Cardiac muscle cell (in vitro differentiated cells and primary cell): Measurements from ENCODE around the gene NKX1-2. TPM values are rescaled to one million over a fixed set of nuclear protein-coding genes. Genes with fewer than 3 reads are reported as not detected.
"Not testable (repeated sequence)": the region's sequence is repeated elsewhere in the genome, so short reads cannot be mapped to it uniquely, and the experiment has no call there.

Source experiments
- DNase-seq, 2 donors: peaks; one replicate each; pipeline versions ENCODE4 v3.0.0 to v3.0.0-alpha.2; 2010 to 2017; ENCODE audit warnings: low read depth in 1 of 2, low spot score in 1 of 2
- H3K27ac ChIP-seq: fragments of 200-600 bp; sonication (generic); 2 replicates; pipeline ENCODE4 v1.5.1; 2016
- H3K27me3 ChIP-seq: fragments of 200-600 bp; sonication (generic); 2 replicates; pipeline ENCODE4 v1.6.0; 2016; ENCODE audit warnings: control low read depth
- H3K36me3 ChIP-seq: fragments of 200-600 bp; sonication (generic); 2 replicates; pipeline ENCODE4 v1.5.1; 2016; ENCODE audit warnings: control low read depth
- H3K4me1 ChIP-seq: fragments of 200-600 bp; sonication (generic); 2 replicates; pipeline ENCODE4 v1.8.1; 2017; ENCODE audit warnings: low read depth, mild to moderate bottlenecking, mixed run types
- H3K4me3 ChIP-seq: fragments of 200-600 bp; sonication (generic); 2 replicates; pipeline ENCODE4 v1.5.1; 2016; ENCODE audit warnings: mild to moderate bottlenecking
- H3K9me3 ChIP-seq: fragments of 200-600 bp; sonication (generic); 2 replicates; pipeline ENCODE4 v1.5.1; 2017; ENCODE audit warnings: low read depth, mild to moderate bottlenecking, control low read depth
- polyA plus RNA-seq: library from polyadenylated mRNA; unstranded; fragments of >200 nt; fragmentation: Nextera tagmentation; extraction: Ambion mirVana; gene quantifications from 2 replicates; pipeline ENCODE4 v1.2.1, GENCODE V29; 2016
- total RNA-seq: library from RNA; depleted of rRNA; stranded (reverse); fragments of >200 nt; gene quantifications from 2 replicates; pipeline ENCODE4 v1.2.3, GENCODE V29; 2016
- TF ChIP-seq, protein P1 (sequence below): IDR thresholded peaks from 2 replicates; pipeline ENCODE4 v1.5.1; 2012; ENCODE audit warnings: low read depth, mild to moderate bottlenecking, low read length

NKX1-2 gene
- total and polyA plus RNA-seq, 2 experiments from 2014 or later, result 0.33 TPM; not detected in 1

DNA sequence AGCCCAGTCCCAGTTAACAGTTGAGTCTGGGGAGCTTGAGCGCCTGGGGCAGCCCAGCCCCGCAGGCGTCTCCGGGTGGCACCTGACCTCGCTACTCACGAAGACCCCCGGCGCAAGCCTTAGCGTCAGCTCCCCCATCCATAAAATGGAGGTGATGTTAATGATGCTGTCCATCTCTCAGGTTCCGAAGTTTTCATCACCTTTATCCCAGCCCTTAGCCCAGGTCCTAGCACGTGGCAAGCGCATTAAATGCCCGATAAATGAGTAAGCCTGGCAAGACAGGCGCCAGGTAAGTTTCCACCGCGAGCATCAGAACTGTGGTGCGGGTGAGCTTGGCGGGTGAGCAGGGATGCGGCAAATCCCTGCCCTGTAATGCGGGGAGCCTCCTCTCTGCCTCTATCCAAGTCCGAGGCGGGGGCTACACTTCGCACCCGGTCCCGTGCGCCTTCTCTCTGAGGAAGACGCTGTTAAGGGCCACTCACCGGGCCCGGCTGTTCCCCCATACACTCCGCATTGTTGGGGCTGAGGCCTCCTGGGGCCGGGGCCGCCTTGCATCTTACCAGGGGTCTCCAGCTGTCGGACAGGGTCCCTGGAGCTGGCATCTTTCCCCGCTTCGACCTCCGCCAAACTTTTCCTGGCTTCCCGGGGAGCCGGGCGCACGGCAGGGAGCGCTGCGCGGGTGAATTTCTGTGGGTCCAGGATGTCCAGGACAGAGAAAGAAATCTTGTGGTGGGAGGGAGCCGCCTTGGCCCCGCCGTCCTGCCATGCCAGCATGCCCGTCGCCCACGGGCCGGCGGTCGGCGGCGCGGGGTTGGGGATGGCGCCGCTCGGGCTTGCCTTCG is 444 bp downstream of the NKX1-2 start:
- Histone ChIP-seq H3K36me3 (no peaks in the 10 kb centered on the region), H3K27me3 (peaks cover 96% of the 10 kb centered on the region), H3K9me3 (no peaks in the 10 kb centered on the region), H3K4me3 (peak overlapping the region; percentile 29), H3K4me1 (peaks cover 8% of the 10 kb centered on the region), H3K27ac (no peak overlapping the region)
- TF ChIP-seq, protein P1, sequence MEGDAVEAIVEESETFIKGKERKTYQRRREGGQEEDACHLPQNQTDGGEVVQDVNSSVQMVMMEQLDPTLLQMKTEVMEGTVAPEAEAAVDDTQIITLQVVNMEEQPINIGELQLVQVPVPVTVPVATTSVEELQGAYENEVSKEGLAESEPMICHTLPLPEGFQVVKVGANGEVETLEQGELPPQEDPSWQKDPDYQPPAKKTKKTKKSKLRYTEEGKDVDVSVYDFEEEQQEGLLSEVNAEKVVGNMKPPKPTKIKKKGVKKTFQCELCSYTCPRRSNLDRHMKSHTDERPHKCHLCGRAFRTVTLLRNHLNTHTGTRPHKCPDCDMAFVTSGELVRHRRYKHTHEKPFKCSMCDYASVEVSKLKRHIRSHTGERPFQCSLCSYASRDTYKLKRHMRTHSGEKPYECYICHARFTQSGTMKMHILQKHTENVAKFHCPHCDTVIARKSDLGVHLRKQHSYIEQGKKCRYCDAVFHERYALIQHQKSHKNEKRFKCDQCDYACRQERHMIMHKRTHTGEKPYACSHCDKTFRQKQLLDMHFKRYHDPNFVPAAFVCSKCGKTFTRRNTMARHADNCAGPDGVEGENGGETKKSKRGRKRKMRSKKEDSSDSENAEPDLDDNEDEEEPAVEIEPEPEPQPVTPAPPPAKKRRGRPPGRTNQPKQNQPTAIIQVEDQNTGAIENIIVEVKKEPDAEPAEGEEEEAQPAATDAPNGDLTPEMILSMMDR, result no peak
- DNase-seq, result no peak

DNA sequence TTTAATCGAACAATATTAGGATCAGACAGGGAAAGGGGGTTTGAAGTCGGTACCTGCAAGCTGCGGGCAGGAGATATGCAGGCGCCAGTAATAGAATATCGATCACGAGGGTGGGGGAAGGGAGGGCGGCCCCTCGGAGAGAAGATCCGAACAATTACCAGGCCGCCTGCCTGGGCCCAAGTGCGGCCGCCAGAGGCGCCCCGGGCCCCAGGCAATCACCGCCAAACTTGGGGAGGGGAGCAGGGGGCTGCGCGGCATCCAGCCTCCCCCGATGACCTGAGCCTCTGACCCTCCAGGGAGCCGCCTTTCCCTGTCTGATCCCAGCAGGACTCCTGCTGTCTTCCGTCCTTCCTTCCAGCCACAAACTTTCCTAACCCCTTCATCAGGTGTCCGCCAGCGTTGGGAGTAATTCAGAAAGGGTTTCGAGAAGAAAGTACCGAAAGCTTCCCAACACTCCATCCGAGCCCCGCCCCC is 1.1 kb downstream of the NKX1-2 start:
- no peak for DNase-seq
- H3K4me3 ChIP-seq, result no peak overlapping the region
- H3K36me3 ChIP-seq, result no peaks in the 10 kb centered on the region
- TF ChIP-seq, protein P1, result peak; percentile 11
- no peaks in the 10 kb centered on the region for H3K9me3 ChIP-seq
- H3K4me1 ChIP-seq, result peaks cover 8% of the 10 kb centered on the region
- peaks cover 96% of the 10 kb centered on the region for H3K27me3 ChIP-seq
- H3K27ac ChIP-seq, result no peak overlapping the region

DNA sequence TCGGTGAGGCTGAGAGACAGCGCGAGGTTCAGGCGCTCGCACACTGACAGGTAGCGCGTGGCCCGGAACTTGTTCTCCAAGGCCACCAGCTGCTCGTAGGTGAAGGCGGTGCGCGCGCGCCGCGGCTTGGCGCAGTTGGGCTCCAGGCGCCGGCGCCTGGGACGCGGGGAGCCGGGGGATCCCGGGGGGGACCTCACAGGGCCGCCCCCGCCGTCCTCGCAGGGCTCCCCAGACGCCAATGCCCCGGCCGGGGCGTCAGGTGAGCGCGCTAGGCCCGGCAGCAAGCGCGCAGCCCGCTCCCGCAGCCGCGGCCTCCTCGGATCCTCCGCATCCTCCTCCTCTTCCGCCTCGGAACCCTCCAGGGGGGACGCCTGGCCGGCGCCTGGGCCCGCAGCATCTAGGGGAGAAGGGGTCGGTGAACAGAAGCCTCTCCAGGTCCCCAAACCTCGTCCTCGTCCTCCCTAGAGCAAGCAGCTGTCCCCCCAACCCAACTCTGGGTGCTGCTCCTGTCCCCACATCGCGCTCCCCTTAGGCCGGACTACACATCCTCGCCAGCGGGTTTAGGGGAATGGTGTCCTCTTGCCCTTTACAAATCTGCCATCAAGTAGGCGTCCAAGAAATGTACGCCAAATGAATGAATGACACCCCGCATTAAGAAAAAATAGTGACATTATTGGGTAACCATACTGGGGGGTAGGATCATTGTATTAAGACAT is 1.9 kb downstream of the NKX1-2 start:
- Histone ChIP-seq H3K4me3 (peak overlapping the region; percentile 38), H3K36me3 (no peaks in the 10 kb centered on the region), H3K27ac (no peak overlapping the region), H3K4me1 (peaks cover 8% of the 10 kb centered on the region), H3K27me3 (peaks cover 97% of the 10 kb centered on the region), H3K9me3 (no peaks in the 10 kb centered on the region)
- DNase-seq, result peak in 1 of 2 donors; percentile 44
- TF ChIP-seq, protein P1, result no peak

DNA sequence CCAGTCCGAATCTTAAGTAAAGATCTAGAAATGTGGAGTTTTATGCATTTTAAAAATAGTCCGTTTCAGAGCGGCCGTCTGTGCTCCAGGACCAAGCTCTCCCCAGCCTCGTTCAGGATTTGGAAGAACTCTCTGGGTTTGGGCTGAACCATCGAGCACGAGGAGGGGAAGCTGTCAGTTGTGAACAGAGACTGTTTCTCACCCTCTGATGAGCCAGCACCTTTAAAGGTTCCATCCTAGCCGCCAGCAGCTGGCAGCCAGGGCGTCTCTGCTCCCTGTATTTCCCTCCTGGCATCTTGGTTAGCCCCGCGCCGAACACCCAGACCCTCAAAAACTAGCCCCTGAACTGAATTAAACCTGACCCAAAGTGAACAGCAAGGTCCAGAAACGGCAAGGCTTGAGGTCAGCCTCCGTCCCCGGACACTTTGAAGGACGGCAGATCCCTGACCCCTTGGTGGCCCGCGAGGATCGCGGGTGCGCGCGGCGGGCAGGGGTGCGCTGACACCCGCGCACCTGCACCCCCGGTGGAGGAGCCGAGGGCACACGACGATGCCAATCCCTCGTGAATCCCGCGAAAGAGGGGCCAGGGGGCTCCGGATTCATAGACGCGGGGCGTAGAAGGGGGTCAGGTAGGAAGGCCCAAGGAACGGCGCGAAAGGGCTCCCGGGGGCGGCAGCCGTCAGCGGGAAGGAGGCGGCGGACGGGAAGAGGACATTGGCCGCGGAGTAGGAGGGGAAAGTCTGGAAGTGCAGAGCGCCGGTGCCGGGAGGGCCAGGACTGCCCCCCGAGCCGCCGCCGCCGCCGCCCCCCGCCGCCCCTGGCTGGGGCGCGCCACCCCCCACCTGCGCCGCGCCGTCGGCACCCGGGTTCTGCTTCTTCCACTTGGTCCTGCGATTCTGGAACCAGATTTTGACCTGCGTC is 2.7 kb downstream of the NKX1-2 start:
- H3K4me1 ChIP-seq, result peaks cover 8% of the 10 kb centered on the region
- no peak for DNase-seq
- TF ChIP-seq, protein P1, result no peak
- H3K9me3 ChIP-seq, result no peaks in the 10 kb centered on the region
- peak overlapping the region; percentile 38 for H3K4me3 ChIP-seq
- no peaks in the 10 kb centered on the region for H3K36me3 ChIP-seq
- peaks cover 94% of the 10 kb centered on the region for H3K27me3 ChIP-seq
- no peak overlapping the region for H3K27ac ChIP-seq

DNA sequence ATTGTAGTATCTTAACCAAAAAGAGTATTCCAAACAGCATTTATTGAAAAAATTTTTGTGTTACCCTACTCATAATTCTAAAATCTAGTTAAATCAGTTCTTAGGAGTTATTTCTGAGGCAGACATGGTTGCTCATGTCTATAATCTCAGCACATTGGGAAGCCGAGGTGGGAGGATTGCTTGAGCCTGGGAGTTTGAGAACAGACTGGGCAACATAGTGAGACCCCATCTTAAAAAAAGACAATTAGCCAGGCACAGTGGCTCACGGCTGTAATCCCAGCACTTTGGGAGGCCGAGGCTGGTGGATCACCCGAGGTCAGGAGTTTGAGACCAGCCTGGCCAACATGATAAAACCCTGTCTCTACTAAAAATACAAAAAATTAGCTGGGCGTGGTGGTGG is 8.1 kb downstream of the NKX1-2 start:
- H3K36me3 ChIP-seq, H3K27ac ChIP-seq, H3K9me3 ChIP-seq, DNase-seq, H3K4me3 ChIP-seq, H3K4me1 ChIP-seq: not testable (repeated sequence)
- peaks cover 40% of the 10 kb centered on the region for H3K27me3 ChIP-seq
